NB4 (cell line): ENCODE data around the gene ARMS2.

Experiments used
- DNase-seq: peaks from one replicate; pipeline ENCODE4 v3.0.0; 2010; ENCODE audit warnings: low read depth
- H3K4me3 ChIP-seq: one replicate; pipeline ENCODE4 v1.5.1; 2011; ENCODE audit warnings: mild to moderate bottlenecking, low read depth, low read length, moderate library complexity
- CTCF ChIP-seq: IDR thresholded peaks from one replicate; pipeline ENCODE4 v1.5.1; 2012; ENCODE audit warnings: low read depth, low read length
- MYC ChIP-seq: IDR thresholded peaks from 2 replicates; pipeline ENCODE4 v1.6.1; 2011; ENCODE audit warnings: low read depth, low read length
- POLR2A ChIP-seq: IDR thresholded peaks from 2 replicates; pipeline ENCODE4 v1.6.1; 2011; ENCODE audit warnings: mild to moderate bottlenecking; ENCODE audit not compliant: insufficient read length; ENCODE audit errors: extremely low read depth
- TF ChIP-seq, protein P1 (sequence below): IDR thresholded peaks from 2 replicates; pipeline ENCODE4 v1.6.1; 2011; ENCODE audit warnings: low read depth, low read length

The ARMS2 gene

DNA sequence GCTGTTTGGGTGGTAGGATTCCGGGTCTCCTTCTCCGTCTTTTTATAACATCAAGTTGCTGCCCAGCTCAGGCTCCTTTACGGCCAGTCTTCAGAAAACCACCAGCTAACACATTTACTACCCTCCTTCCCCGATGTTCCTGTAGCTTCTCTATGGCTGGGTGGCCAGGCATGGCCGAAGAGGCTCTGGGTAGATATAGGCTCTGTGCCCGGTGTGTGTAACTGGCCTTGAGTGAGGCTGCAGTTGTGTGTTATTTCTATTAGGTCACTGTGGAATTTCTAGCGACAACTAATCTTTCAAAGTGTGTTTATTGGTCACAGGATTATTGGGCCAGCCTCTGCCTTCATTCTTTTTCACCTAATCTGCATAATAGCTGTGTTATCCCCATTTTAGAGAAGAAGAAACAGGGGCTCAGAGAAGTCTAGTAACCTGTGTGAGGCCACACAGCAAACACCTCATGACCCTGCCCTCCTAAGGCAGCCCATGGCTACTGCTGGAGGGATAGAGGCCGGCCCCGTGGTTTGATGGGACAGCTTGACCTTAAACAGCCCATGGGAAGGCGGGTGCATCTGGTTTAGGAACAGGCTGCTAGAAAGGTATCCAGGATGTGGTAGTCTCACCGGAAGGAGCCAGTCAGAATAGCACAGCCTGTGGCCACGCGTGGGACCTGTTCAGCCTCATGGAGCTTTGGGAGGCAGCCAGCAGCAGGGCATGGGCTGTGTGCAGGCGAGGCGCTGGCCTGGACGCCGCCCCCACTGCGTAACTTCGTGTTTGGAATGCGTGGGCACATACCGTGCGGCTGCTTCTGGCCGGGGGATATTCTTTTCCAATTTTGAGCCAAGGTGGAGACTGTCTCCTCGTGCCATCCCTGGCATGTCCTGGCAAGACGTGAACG is 36.6 kb downstream of the ARMS2 start:
- H3K4me3 ChIP-seq, result no peak overlapping the region
- no peak for DNase-seq
- TF ChIP-seq MYC, result no peak
- TF ChIP-seq, protein P1, sequence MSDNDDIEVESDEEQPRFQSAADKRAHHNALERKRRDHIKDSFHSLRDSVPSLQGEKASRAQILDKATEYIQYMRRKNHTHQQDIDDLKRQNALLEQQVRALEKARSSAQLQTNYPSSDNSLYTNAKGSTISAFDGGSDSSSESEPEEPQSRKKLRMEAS, result no peak
- no peak for TF ChIP-seq POLR2A
- no peak for TF ChIP-seq CTCF

GRCh38 chr10:122492006-122492405 is 37.6 kb downstream of the ARMS2 start:
- DNase-seq, result no peak
- TF ChIP-seq, protein P1, result no peak
- TF ChIP-seq CTCF (no peak), POLR2A (no peak), MYC (no peak)
- H3K4me3 ChIP-seq, result no peak overlapping the region

DNA sequence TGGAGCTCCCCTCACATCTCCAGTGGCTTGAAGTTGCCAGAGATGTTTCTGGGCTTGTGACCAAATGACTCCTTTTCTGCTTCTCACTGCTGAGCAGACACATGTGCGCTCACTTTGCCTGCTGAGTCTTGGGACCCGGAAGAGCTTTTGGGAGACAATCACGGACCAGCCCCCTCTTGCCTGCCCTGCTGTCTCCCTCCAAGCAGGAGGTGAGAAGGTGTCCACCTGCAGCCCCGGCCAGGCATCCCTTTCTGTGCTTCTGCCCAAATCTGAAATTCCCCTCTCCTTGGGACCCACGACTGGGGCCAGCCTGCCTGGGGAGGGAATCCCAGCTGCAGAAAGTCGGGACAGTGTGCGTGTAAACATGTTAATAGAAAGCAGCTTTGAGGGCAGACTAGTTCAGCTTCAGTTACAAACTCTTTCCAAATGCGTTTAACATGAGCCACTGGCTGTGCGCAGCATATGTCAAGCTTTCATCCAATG is 38.6 kb downstream of the ARMS2 start:
- H3K4me3 ChIP-seq, result no peak overlapping the region
- DNase-seq, result no peak
- TF ChIP-seq MYC (no peak), POLR2A (no peak), CTCF (no peak)
- TF ChIP-seq, protein P1, result no peak

- no peak overlapping the region for H3K4me3 ChIP-seq
- TF ChIP-seq MYC (no peak), POLR2A (no peak), CTCF (no peak)
- TF ChIP-seq, protein P1, result no peak
- no peak for DNase-seq
Observed at GRCh38 chr10:122493761-122494160, 39.3 kb downstream of the ARMS2 start.

- no peak for TF ChIP-seq CTCF
- TF ChIP-seq, protein P1, result no peak
- no peak for TF ChIP-seq POLR2A
- no peak for TF ChIP-seq MYC
- H3K4me3 ChIP-seq, result no peak overlapping the region
- no peak for DNase-seq
Observed at GRCh38 chr10:122494173-122494820, 39.8 kb downstream of the ARMS2 start.
